GM21515 (cell line): ENCODE measurements around the gene PLXNB1.
"Not testable (repeated sequence)": the region's sequence is repeated elsewhere in the genome, so short reads cannot be mapped to it uniquely, and the experiment has no call there.

ENCODE experiments used
- ATAC-seq: cut with Tn5 transposase; IDR thresholded peaks from one replicate; pipeline ENCODE4 v1.9.1; 2021; ENCODE audit not compliant: unreplicated experiment

Gene PLXNB1

DNA sequence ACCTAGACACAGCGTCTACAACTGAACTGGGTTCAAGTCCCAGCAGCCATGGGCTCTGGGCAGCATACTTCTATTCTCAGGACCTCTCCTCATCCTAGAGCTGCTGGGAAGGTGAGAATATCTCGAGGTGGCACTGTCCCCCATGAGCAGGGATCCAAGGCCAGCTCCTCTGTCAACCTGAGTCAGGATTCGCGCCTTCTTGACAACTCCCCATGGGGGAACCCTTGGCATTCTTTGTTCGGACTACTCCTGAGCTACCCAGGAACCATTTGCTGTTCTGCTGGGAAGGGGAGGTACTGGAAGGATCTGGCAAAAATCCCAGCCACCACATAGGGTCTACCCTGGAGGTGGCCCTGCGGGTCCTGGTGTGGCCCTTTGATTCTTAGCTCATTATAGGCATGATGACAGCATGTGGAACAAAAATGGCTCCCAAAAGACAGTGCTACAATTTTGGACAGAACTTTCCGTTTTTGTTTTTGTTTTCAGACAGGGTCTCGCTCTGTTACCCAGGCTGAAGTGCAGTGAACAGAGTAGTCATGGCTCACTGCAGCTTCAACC is 22.3 kb downstream of the PLXNB1 start:
- ATAC-seq, result no peak

DNA sequence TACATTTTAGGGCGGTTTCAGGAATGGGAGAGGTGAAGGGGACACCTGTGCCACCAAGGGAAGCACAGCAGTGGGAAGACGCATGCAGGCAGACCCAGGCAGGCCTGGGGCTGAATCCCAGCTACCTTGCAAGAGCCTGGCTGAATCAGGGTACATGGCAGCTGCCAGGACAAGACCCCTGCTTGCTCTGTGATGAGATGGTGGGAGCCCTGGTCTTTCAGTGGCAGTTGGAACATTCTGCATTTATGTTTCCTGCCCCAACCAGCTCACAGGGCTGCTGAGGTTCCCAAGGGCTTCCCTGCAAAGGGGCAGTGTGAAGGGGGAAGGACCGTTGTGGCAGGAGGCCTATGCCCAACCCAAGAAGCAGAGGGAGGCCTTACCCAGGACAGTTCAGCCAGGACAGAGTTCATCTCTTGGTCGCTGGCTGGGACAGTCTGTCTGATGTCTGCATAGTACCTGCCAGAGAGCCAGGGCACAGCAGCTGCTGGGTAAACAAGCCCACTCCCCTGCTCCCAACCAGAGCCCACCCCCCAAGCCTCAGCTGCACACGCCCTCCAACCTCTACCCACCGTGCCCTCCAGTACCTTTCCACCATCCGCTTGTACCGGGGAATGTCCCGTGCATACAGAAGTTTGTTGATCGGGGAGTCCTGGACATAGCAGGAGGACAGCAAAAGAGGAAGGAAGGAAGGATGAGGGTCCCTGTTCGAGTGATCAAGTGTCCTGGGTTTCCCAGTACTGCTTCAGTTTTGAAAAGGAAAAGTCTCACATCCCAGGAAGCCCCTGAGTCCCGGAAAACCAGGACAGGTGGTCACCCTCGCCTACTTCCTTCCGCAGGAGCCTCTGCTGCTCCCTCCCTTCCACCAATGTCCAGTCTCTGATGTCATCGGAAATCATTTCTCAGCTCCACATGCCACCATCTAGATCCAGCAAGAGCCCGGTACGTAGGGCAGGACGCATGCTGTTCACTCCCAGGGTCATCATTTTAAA is 23.1 kb downstream of the PLXNB1 start:
- no peak for ATAC-seq

DNA sequence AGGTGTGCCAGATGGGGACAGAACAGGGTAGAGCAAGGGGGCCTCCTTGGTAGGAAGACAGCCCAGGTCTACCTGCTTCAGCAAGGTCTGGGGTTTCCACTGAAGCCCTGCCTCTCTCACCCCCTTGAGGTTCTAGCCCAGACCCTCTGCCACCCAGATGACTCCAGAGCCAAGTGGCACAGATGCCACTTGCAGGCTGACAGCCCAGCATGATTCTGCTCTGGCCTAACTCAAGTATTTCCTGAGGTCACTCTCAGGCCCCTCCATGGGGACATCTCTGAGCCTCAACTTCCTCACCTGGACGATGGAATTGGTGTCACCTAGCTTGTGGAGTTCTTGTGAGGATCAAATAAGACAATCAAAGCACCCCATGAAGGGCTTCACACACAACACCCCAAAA is 23.9 kb downstream of the PLXNB1 start:
- ATAC-seq, result no peak

DNA sequence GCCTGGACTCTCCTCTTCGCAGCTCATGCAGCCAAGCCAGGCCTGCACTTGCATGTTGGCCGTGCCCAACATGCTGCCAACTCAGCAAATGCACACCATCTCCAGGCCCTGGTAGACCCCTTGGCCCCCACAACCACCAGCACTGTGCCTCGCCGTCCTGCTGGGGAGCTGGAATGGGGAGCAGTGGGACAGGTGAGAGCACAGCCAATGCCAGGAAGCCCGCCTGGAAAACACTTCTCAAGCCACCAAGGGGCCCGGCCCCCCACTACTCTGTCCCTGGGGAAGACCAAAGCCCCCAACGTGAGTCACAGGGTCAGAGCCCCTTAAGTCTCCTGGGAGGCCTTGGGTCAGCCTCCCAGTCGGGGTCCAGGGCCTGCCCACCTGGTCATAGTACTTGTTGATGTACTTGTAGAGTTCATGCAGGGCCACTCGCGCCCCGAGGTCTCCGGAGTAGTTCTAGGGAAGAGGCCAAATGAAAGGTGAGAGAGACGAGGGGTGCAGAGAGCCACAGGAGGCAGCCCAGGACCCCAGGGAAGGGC is 24.5 kb downstream of the PLXNB1 start:
- no peak for ATAC-seq

DNA sequence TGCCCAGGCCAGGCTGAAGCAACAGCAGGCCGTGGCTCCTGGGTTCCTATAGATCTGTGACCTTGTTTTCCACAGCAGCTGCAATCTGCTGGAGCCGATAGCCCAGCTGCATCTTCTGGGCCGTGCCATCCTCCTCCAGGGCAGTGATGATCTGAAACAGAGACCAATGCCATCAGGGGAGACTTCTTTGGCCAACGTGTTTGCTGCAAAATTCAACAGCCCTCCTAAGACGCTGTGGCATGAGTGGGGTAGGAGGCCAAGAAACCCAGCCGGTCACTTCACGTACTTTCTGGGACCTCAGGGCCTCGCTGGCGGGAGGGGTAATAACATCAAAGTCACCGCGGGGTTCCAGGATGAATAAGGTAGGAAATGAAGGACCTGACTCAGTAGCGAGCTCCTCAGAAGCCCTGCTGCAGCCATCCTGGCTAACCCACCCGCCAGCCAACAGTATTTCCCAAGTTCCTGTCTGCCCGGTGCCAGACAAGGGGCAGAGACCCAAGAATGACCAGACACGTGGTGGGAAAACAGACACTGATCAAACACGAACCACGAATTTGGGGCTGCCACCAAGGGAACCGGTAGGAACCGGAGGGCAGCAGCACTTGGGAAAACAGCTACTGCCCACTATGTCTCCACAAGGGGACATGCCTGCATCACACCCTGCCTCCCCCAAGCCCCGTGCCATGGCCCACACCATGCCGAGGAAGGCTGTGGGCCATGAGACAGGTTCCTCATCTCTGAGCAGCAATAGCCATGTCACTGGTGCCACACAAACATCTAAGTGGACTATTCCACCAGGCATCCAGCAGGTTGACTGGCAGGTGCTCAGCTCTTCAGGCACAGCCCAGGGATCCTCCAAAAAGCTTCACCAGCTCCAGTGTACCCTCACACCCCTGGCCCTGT is 25.2 kb downstream of the PLXNB1 start:
- ATAC-seq, result no peak

DNA sequence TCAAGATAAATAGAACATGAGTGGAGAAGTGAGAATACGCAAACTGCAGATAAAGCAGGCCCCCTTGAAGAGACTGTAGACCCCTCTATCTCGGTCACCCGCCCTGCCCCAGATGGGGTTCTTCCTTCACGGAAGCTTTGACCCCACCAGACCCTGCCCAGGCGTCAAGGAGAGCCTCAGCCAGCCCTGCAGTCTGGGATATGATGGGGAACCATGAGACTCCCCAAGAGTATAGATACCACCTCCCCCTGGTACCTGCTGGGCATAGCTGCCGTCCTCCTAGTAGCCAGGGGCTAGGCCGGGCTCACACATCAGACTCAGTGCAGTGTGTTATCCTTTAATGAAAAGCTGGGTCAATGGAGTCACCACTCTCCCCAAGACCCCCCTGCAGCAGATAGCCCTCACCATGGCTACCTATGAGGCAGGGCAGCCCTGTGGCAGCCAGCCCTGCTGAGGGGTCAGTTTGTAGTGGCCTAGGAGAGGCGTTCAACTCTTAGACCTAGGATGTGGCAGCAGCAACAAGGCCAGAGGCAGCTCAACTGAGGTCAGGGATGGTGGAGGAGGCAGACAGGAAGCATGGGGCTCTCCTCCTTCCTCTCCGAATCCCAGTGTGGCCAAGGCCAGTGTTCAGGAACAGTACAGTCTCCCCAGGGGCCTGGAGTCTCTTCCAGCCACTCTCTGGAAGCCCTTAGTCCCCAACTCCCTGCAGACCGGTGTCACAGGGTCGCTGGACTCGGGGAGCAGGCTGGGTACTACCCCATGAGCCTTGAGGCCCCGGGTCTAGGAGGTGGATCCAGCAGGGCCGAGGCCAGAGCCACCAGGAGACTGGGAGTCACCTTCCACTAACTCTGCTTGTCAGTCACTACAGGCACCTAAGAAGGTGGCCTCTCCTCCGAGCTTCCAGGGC is 26.1 kb downstream of the PLXNB1 start:
- no peak for ATAC-seq

DNA sequence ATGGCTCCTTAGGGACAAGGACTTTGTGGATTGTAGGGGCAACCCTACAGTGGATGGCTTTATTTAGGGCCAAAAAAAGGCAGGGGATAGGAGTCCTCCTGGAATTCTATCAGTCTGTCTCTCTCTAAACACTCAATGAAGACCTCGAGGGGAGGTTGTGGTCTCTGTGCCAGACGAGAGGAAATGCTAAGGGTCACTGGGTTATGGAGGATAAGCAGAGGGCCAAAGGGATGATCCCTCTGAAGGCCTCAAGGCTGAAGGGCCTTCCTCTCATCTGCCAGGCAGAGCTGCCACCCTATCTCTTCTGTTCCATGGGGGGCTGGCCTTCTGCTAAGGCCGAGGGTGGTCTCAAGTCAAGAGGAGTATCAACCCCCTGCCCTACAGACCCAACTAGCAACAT is 27.0 kb downstream of the PLXNB1 start:
- no peak for ATAC-seq

DNA sequence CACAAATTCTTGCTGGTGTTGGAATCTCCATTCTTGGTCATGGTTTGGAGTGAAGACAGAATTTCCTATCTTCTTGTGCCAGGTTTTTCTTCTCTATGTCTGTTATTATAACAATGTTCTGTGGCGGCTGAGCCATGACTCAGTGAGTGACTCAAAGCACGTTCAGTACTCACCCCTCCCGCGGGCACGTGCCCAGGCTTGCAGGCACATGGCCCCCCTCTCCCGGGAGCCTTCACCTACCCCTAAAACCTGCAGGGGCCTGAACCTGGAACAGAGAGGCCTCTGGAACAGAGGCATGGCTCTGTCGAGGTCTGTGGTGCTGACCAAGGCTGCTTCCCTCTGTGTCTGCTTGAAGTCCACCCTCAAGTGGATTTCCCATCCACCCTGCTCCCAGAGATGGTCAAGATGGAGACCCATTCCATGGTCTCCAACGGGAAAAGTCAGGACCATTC is 27.6 kb downstream of the PLXNB1 start:
- no peak for ATAC-seq

DNA sequence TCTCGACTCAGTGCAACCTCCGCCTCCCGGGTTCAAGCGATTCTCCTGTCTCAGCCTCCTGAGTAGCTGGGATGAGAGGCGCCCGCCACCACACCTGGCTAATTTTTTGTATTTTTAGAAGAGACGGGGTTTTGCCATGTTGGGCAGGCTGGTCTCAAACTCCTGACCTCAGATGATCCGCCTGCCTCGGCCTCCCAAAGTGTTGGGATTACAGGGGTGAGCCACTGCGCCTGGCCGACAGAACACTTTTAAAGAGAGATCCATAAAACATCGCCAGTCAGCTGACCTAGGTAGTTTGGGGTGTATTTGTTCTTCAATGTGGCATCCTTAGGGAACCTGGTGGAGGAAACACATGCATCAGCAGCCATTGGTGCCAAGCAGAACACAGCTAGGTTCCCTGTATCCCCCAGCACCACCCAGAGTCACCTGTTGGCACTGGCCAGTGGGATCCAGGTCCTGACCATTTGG is 28.4 kb downstream of the PLXNB1 start:
- not testable (repeated sequence) for ATAC-seq

DNA sequence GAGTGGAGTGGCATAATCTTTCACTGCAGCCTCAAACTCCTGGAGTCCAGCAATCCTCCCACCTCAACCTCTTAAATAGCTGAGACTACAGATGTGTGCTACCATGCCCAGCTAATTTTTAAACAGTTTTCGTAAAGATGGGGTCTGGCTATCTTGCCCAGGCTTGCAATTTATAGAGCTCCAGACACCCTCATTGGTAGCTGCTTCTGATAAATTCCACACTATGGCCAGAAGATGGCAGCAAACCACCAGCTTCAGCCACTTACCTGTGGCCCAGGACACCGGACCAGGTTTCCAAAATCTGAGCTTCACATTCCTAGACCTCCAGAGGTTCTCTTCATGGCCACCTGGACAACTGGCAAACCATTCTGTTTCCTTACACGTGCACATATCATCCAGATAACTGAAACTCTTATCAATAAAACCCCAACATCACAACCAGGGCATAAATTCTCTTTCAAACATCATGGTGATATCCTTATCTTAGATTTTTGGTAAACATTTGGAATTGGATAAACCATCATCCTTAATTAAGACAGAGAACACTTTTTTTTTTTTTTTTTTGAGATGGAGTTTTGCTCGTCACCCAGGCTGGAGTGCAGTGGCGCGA is 29.0 kb downstream of the PLXNB1 start:
- no peak for ATAC-seq

DNA sequence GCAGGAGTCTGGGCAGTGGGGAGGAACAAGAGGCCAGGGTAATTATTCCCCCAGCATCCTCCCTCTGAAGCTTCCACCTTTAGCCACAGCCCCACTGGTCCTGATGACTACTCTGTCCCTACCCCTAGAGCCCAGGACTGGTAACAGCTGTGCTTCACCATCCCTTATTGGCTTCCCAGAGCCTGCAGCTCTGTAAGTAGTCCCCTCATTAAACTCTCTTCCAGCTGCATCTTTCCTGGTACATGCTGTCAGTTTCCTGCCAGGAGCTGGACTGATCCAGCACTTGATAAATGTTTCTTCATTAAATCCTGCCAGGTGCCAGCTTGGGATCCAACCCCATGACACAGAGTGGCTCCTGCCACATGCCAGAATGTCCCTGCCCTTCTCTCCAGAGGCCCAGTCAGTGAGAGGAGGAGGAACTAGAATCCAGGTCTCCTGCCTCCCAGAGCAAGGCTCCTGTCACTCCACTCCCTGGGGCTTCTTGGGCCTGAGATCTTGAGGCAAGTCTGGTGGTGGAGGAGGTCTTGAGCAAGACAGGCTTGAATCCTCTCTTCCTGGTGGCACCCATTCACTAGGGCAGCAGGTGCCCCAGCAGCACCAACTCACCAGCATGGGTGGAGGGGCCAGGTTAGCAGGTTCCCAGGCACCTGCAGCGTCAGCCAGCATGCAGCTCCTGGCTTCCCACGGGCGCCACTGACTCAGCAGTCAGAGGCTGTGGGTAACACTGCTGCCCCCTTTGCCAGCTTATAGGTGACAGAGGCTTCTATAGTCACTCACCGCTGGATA is 30.3 kb downstream of the PLXNB1 start:
- ATAC-seq, result no peak

DNA sequence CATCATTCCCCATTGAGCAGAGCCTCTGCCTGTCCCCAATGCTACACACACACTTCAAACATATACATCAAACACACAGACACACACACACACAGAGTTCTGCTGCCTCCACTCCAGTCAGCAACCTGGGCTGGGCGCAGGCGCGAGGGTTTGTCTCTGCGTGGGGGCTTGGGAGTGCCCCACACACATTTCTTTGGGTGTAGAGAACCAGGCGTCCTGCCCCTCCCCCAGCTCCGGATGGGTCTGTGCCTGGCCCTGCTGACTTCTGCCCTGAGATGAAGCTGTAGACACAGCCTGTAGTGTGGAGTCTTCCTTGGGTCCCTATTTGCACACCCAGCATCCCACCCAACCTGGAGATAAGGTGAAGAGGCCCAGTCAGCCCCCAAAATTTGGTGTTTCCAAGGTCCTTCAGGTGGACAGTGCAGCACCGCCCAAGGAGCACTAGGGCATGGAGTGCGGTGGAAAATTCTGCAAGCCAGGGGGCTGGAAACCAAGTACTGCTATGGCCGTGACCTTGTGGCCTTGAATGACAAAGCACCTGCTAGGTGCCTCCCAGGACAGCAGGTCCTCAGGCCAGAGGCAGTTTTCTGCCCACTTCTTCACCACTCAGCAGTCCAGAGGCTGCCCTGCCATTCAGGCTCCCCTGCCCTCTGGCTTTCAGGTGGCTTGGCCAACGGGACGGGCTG is 31.0 kb downstream of the PLXNB1 start:
- ATAC-seq, result no peak

DNA sequence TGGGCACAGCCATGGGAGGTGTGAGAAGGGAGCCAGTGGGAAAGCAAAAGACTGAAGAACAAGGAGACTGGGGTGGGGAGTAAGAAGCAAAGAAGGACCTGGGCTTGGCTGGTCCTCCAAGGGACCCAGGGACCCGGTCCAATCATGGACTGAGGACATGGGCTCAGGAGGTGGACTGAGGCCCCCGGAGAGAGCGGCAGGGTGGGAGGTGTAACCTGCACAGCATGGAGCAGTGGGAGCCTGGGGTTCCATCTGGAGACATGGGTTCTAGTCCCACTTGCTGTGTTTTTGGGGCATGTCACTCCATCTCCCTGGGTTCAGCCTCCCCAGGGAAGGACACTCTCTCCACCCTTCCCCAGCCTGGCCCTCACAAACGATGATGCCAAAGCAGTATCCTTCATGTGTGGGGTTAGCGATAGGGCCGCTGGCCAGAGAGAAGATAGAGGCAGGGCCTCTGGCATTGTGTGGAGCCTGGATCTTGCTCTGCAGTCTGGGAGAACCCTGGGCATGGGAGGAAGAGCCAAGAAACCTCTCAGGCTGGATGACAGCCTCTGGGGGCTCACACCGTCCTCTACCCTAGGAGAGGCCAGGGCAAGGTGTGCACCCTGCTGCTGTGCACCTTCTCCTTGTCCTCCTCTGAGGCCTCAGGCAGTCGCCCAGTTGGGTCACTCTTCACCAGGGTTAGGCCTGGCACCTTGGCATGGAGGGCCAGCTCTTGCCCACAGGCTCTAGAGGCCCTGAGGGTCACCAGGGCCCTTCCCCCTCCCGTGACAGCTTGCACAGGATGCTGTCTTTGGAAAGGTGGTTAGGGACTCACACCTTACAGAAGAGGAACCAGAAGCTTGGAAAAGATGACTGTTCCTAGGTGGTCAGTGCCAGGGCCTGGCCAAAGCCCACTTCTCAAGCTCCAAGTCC is 31.9 kb downstream of the PLXNB1 start:
- ATAC-seq, result no peak

DNA sequence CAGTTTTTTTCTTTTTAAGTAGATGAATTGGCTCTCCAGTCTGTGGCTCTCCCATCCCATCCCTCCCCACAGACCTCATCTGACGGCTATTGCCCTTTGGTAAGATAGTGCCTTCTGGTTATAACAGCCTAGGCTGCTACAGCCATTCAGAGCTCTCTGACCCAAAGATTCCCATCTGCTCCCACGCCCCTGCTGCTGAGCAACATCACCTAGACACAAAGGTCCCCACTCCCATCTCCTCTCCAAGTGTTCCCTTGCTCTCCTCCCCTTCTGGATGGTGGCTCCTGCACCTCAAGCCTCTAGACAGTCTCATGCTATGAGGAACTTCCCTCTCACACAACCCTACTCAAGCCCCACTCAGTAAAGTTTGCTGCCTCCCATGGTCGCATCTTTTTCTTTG is 34.2 kb downstream of the PLXNB1 start:
- ATAC-seq, result no peak

DNA sequence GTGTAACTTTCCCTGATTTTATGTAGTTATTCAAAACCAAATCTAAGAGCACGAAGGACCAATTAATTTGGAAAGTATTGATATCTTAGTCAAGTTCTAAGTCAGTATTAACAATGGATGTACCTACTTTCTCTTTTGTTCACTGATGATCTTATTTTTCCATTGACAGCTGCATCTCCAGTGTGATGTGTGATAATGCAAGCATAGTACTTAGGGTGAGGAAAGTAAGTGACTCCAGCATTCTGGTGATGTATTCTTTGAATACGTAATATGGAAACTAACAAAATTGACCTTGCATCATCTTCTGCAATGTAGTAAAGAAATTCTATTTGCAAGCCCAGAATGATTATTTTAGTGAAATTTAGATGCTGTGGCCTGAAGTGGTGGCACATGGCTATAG is 35.5 kb downstream of the PLXNB1 start:
- no peak for ATAC-seq

DNA sequence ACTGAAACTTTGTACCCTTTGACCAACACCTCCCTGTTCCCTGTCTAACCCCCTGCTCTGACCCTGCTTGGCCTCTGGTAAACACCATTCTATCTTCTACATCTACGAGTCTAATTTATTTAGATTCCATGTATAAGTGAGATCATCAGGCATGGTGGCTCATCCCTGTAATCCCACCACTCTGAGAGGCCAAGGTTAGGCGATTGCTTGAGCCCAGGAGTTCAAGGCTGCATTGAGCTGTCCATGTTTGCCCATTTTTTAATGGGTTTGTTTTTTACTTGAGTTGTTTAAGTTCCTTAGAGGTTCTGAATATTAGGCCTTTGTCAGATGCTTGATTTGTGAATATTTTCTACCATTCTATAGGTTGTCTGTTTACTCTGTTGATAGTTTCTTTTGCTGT is 40.9 kb downstream of the PLXNB1 start:
- ATAC-seq, result no peak

DNA sequence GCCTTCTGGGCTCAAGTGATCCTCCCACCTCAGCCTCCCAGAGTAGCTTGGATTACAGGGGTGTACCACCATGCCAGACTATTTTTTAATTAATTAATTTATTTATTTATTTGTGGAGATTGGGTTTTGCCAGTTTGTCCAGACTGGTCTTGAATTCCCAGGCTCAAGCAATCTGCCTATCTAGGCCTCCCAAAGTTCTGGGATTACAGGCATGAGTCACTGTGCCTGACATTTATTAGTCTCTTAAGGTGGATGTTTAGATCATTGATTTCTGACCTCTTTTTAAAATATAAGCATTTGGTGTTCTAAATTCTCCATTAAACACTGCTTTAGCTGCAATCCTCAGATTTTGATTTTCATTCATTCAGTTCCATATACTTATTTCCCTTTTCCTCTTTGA is 42.3 kb downstream of the PLXNB1 start:
- ATAC-seq, result no peak
